HG02798 (cell line): Measurements from ENCODE around the gene ZAP70.

Source experiments
- ATAC-seq: cut with Tn5 transposase; IDR thresholded peaks from one replicate; pipeline ENCODE4 v1.9.1; 2021; ENCODE audit warnings: mild to moderate bottlenecking; ENCODE audit not compliant: unreplicated experiment, poor library complexity

Gene ZAP70

DNA sequence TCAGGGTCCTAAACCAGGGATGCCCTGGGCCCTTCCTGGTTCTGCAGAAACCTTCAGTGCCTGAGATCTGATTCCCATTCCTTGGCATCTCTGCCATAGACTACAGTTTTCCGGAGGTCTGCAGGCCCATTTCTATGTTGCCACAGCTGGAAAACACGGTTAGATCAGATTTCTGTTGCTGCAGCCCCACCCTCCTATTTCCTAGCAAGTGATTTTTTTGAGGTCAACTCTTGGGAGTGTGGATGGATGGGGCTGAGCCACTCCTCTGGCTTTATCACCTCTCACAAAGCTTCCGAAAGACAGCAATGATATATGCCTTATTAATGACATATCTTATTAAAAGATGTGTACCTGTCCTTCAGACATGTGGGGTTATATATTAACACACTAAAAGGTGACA lies 56.3 kb downstream of the ZAP70 start:
- ATAC-seq: no peak

DNA sequence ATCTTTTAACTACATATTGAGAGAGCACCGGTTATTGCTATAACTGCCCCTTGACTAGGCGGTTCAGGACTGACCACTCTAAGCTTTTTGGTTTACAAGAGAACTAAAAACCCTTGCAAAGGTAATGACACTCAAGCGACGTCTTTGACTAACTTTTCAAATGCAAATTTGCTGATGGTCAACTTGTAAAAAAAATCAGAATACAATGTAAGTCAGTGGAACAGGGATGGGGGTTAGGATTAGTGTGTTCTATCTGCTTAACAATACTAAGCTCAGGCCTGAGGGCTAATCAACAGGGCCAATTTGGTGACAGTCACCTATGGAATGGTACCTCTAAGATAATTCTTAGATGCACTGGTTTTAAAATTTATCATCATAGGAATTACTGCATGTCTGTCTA lies 57.1 kb downstream of the ZAP70 start:
- ATAC-seq: no peak

DNA sequence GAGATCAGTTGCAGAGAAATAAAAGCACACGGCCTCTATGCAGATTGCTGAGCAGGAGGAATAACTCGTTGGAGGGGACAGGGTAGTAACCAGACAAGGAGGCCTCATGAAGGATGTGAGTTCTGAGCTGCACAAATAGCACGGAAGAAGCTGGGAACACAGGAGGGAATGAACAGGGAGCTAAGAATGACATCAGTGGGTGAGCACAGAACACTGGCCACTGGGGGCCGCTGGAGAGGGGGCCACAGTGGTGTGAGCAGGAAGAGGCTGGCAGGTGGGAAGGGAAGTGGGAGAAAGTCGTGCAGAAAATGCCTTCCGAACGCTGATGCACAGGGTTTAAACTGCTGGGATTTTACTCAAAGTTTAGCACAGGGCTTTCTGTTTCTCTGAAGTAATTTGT lies 61.0 kb downstream of the ZAP70 start:
- no peak for ATAC-seq

DNA sequence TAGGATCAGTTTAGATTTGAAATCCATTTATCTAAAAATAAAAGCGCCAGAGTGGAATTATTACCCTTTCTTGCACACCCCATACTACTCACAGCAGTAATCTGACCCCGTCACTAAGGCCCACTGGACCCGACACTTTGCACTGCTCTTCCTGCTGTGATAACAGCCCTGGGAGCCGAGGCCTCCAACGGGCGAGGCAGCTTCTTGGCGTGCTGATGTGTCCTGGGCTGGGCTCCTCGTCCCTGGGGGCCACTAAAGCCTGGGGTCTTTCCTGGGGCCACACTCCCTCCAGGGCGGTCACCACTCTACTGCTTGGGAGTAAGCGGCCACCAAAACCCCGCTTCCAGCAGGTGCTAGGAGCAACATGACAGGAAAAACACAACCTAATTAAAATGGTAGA lies 61.7 kb downstream of the ZAP70 start:
- no peak for ATAC-seq

DNA sequence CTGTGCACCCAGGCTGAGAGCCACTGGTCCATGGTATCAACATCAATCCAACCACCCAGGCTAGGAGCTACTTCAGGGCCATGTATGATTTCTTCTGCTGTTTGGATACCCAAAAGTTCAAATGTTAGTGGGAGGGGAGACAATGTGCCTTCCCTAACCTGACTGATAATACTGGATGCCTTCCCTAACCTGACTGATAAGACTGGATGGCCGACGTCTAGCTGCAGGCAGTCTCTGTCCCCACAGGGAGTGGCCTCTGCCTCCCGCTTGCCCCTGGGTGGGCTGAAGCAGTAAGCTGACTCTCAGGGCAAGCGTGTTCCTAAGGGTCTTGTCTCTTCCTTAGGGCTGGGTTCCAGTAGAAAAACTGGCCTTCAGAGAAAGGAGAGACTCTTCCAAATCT lies 65.8 kb downstream of the ZAP70 start:
- no peak for ATAC-seq

DNA sequence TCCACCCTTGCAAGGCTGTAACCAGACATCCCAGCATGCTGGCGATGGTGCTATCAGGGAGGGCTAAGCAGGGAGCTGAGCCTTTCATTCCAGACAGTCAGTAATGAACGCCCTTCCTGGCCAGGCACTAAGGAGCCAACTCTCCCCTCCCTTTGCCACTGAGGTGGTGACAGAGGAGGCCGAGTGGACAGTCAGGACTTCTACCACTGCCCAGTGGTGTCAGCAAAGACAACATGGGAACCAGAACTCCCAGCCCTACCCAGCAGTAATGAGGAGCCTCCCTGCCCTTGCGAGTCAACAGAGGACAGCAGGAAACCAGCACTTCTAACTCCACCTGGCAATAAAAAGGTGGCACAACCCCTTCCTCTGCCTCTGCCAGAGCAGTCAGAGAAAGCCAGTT lies 68.6 kb downstream of the ZAP70 start:
- no peak for ATAC-seq

DNA sequence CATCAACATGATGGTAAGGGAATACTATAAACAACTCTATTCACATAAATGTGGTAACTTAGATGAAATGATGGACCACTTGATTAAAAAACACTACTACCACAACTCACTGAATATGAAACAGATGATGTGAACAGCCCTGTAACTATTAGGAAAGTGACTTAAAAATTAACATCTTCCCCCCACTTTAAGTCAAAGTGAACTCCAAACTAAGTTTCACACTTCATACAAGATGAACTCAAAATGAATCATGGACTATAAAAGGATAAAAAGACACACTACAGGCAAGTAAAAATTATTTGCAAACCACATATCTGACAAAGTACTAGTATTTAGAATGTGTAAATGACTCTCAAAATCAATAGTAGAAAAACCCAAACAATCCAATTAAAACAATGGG lies 71.6 kb downstream of the ZAP70 start:
- ATAC-seq: no peak

DNA sequence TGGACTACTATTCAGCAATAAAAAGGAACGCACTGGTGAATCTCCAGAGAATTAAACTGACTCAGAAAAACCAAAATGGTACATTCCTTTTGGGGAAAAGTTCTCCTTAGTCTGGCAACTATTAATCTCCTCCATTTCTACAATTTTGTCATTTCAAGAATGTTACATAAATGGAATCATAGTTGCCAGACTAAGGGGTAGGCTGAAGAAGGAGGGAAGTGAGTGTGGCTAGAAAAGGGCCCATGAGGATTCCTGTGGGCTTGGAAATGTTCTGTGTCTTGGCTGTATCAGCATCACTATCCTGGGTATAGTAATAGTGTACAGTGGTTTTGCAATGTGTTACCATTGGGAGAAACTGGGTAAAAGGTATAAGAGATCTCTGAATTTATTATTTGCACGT lies 72.4 kb downstream of the ZAP70 start:
- ATAC-seq: no peak

DNA sequence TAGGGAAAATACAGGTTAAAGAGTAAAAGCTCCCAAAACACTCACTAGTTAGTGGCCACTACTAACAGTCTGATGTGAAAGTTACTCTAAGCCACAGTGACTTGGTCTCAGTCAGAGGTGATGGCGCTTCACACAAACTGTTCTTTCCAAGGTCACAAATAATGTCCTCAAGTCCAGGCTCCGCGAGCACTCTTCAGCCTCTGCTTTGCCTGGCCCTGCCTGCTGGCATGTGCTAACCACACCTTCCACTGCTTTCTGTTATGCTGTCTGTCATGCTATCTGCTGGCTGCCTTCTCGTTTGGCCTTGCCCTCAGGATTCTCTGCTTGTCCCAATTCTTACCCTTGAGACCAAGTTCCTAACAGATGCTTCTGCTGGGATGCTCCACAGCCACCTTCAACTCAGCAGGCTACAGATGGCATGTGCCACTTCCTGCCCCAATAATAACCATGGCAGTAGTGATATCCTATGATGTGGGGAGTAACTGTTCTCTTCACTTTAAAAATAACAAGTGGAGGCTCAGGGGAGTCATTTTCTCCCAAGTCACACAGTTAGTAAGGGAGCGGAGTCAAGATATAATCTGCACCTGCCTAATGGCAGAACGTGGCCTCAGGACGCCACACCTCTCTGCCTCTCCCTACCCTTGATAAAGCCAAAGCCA lies 75.7 kb downstream of the ZAP70 start:
- ATAC-seq: no peak
